A549 treated with CORT108297 at 1 μM for 4 hours (cell line): ENCODE results near the gene APOL1. TPM values are rescaled to one million over a fixed set of nuclear protein-coding genes. Genes with fewer than 3 reads are reported as not detected.

Experiments used
- total RNA-seq: library from RNA; stranded (reverse); fragments of 200-300 nt; extraction: Qiagen RNA extraction; gene quantifications from 5 replicates; pipeline ENCODE4 v1.2.3, GENCODE V29; 2022

Gene APOL1, protein sequence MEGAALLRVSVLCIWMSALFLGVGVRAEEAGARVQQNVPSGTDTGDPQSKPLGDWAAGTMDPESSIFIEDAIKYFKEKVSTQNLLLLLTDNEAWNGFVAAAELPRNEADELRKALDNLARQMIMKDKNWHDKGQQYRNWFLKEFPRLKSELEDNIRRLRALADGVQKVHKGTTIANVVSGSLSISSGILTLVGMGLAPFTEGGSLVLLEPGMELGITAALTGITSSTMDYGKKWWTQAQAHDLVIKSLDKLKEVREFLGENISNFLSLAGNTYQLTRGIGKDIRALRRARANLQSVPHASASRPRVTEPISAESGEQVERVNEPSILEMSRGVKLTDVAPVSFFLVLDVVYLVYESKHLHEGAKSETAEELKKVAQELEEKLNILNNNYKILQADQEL
- total RNA-seq: 9.3 to 14.1 TPM (median 11.5 TPM) in 5 replicates

DNA sequence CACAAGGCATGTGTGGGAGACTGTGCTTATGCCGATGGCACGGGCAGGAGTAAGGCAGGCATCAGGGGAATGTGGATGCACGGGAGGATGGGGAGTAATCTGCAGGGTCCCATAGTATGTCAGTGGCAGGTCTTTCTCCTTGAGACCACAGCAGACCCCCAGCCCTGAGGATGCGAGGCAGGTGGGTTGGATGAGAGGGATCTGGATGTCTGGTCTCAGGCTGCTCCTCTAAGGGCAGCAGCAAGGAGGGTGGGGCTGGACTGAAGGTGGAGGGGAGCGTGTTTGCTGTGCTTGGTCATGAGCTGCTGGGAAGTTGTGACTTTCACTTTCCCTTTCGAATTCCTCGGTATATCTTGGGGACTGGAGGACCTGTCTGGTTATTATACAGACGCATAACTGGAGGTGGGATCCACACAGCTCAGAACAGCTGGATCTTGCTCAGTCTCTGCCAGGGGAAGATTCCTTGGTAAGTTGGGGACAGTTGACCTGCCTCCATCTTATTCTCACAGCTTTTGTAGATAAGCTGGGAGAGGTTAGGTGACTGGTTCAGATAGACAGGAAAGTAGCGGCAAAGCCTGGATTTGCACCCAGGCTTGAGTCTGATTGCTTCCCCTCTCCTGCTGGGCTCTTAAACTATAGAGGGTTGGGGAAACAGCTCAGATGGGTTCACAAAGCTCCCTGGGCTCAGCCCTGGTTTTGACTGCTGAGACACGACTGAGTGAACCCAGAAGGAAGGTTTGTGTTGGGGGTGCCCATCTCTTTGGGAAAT lies at the start of gene APOL1:
Gene APOL1 (plus strand): TSS at position 380 of the 769 bp plus-strand sequence. CDS start 1,823 bp downstream, outside the sequence.

DNA sequence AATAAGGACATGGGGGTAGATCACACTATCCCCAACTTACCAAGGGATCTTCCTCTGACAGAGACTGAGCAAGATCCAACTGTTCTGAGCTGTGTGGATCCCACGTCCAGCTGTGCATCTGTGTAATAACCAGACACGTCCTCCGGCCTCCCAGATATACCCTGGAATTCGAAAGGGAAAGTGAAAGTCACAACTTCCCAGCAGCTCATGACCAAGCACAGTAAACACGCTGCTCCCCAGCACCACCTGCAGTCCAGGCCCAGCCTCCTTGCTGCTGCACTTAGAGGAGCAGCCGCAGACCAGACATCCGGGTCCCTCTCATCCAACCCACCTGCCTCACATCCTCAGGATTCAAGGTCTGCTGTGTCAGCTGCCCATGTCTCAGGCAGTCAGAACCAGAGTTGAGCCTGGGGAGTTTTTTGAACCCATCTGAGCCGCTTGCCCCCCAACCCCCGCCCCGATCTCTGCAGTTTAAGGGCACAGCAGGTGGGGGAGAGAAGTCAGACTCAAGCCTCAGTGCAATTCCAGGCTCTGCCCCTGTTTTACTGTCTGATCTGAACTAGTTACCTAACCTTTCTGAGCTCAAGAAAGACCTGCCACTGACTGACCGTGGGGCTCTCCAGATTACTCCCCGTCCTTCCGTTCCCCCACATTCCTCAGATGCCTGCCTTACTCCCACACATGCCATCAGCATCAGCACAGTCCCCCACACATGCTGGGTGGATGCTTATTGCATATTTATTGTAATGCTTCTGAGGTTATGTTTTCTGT lies 13.3 kb upstream of the APOL1 start, which contains the start of gene APOL2:
Gene APOL2 (minus strand): TSS at position 127 of the 771 bp plus-strand sequence. CDS start 6,365 bp downstream, outside the sequence.

Other genes with a start within 250 kb of the APOL1 start
- 26.5 to 36.4 TPM (median 30.5 TPM) in 5 replicates for gene RBFOX2, start 224.3 kb upstream of the APOL1 start, total RNA-seq
- gene APOL3, start 92.4 kb upstream of the APOL1 start, total RNA-seq: 0.07 to 0.10 TPM in 2 of 5 replicates, not detected in the others
- not detected in 5 replicates for gene APOL4, start 51.3 kb upstream of the APOL1 start, total RNA-seq
- gene APOL2, start 13.6 kb upstream of the APOL1 start, total RNA-seq: 31.0 to 42.8 TPM (median 37.3 TPM) in 5 replicates
- 159 to 193 TPM (median 175 TPM) in 5 replicates for gene MYH9, start 134.8 kb downstream of the APOL1 start, total RNA-seq
- 63.1 to 72.9 TPM (median 72.3 TPM) in 5 replicates for gene TXN2, start 228.5 kb downstream of the APOL1 start, total RNA-seq